DMS53 treated with DMSO at 0.1 percent for 48 hours (cell line): Measurements from ENCODE around the gene ANKRD9.

Experiments
- DNase-seq: peaks from one replicate; lab custom pipeline; 2025; ENCODE audit not compliant: unreplicated experiment; lab: John Stamatoyannopoulos, UW

ANKRD9 gene

DNA sequence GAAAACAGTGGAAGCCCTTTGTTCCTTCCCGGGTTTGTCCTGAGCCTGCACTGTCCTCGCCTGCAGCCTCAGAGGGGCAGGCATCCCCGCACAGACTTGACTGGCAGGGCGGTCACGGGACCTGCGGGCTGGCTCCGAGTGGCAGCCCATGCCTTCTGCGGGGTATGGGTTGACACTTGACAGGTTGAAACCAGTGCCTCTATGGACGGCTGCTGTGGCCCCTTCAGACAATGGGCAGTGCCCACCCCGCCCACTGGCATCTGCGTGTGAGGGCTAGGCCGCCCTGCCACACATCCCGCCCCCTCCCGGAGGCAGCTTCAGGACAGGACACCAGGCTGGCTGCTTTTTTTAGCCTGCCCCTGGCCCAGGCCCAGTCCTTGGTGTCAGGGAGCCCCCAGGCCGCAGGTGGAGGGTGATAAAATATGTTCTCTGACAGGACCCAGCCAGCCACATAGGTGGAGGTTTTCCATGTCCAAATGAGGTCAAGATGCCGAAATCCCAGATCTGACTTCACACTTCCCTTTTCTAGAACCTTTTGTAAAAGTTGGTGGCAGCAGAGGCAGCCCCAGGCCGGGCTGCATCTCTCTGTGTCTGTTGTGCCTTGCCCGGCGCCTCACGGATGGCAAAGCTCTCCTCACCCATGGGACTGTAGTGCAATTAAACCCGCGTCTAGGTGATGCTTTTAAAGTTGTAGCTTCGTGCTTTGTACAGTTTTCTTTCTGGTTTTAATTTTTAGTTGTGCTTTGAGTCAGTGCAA lies 10.0 kb downstream of the ANKRD9 start:
- DNase-seq, result no peak

DNA sequence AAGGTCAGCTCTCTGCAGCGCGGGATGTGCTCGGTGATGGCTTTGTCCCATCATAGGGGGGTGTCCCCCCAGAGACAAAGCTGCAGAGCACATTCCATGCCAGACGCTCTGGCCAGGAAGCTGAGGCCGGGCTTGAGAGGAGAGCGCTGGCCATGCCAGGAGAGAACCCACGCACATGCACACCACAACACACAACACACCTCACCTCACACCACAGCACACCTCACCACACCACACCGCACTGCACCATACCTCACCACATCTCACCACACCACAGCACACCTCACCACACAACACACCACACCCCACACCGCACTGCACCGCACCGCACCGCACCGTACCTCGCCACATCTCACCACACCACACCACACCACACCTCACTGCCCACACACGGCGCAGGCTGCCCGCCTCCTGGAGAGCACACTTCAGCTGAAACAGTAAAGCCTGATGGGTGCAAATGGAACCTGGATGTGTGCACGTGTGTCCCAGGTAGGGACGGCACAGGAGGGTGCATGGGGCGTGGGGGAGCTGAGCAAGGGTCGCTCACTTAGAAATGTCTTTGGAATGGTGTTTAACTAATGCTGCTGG lies 10.8 kb downstream of the ANKRD9 start:
- DNase-seq, result no peak

DNA sequence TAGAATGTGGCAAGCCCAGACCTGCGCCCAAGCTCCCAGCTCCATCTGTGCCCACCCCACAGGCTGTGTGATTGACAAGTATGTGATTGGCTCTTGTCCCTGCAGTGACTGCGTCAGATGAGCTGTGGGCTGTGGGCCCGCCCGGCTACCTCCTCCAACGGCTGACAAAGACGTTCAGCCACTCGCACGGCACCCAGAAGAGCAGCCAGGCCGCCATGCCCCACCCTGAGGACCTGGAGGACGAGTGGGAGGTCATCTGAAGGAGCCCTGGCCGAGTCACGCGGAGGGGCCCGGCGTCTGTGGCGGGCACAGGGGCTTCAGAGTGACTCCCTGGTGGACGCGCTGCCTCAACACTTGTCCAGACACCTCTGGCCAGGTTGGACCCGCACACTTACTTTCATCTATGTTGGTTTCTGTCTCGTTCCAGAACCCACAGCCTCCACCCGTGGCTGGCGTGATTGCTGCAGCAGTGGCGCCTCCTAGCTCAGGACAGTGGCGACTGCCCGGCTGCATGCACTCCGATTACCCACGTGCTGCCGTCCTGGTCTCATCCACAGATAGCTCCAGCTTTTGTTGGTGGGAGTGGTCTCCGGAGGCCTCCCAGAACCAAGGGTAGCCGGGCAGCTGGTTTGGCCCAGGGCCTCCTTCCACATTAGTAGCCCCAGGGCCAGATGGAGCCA lies 11.4 kb downstream of the ANKRD9 start:
- no peak for DNase-seq

DNA sequence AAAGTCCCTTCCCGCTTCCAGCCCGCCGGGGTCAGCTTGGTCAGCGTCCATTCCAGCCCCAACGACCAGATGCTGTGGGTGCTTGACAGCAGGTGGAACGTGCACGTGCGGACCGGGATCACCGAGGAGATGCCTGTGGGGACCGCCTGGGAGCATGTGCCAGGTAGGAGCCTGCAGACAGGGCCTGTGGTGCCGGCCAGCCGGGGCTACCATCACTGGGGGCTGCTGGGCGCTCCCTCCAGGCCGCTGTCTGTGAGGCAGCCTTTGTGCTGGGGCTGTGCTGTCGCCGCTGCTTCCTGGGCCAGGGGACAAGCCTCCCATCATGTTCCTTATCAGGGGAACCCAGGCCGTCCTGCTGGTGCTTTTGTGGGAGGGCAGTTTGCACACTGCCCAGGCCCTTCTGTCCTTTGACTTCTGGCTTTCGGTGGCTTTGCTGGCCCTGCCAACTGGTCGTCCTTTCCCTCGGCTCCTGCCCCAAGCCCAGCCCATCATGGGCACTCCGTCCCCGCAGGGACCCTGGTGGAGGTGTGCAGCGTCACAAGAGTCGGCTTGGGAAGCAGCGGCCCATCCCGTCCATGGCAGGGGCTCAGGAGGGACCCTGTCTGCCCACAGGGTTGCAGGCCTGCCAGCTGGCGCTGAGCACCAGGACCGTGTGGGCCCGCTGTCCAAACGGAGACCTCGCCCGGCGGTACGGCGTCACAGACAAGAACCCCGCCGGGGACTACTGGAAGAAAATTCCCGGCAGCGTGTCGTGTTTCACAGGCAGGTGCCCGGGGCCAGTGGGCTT lies 12.4 kb downstream of the ANKRD9 start:
- DNase-seq, result no peak

DNA sequence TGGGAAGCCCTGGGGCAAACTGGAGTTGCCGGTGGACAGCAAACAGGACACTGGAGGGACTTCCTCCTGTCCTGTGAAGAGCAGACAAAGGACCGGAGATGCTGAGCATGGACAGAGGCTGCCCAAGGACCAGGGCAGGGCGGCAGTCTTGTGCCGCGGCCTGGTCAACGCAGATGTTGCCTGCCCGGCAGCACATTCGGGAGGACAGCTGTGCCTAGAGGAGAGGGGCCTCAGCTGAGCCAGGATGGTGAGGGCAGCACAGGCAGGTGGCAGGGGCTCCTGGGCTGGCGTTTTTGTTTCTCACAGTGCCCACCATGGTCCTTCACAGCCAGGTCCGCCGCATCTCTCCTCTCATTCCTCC lies 13.3 kb downstream of the ANKRD9 start:
- no peak for DNase-seq

DNA sequence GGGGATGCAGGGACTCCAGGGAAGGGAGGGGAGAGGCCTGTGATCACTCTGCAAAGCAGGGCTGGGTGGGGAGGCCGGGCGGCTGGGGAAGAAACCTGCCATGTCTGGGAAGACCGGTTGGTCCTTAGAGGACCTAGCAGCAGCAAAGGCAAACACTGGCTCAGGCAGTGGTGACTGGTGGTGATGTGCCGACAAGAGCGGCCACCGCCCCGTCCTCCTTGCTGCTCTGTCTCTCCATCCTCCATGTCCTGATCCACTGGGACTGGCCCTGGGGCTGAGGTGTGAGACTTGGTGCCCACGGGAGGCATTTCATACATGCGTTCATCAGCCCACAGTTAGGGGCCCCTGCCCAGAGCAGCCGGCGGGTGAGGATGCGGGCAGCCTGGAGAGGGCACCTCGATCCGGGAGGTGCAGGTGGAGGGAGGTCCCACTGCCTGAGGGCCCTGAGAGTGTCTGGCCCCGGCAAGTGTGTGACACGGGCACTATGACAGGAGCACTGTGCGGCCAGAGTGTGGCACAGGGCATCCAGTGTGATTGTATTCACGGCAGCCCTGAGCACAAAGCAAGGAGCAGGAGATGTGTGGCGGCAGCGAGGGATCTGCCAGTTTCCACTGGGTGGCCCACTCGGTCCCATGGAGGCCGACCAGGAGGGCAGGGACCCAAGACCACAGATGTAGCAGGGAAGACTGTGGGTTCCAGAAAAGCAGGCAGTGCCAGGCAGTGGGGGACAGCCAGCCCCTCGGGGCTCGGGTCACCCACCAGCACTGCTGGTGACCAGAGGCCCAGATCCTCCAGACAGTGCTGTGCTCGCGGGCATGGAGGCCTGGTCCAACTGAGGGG lies 13.9 kb downstream of the ANKRD9 start:
- DNase-seq, result no peak

DNA sequence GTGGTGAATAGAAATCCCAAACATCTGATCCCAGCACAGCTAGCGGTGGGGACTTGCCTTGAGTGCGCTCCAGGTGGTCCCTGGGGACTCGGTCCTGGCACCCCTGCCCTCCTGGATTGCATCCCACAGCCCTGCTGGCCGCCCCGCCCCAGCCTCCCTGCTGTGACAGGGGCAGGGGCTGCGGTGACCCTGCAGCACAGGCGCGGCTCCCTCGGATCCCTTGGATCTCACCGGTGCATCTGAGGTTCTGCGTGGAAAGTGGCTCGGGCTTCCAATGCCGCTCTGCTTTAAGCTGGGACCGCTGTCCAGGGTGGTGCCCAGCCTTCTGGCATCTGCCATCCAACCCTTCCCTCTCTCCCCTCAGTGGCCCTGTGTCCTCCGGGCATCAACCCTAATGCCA lies 16.0 kb downstream of the ANKRD9 start:
- DNase-seq, result no peak

DNA sequence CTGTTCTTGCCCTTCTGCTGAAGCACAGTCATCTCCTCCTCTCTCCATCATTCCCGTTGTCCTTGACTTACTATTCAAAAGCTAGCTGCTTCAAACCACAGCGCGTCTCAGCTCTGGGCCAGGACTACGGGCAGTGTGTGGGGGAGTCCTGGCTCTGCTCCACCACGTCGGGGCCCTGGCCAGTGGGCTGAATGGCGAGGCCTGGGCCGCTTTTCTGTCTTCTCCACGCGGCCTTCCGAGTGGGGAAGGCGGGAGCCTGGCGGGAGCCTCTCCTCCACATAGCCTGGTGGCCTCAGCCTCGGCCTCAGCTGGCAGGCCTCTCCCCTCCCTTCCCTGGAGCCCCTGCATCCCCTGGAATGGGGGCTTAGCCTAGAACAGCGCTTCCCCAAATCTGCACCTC lies 16.5 kb downstream of the ANKRD9 start:
- no peak for DNase-seq

DNA sequence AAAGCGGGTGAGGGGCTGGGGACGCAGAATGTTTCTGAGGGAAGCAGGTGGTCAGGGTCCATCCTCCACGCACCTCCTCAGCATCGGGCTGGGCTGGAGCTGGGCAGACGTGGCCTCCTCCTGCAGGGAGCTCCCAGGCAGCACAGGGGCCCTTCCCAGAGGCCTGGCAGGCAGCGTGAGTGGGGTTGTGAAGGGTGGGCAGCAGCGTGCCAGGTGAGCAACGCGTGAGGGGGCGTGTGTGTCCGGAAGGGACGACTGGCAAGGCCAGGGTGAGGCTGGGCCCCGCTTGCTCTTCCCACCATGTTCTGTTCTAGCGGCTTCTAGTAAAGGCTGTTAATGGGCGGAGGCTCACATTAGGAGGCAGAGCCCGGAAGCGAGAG lies 17.1 kb downstream of the ANKRD9 start:
- DNase-seq, result no peak

DNA sequence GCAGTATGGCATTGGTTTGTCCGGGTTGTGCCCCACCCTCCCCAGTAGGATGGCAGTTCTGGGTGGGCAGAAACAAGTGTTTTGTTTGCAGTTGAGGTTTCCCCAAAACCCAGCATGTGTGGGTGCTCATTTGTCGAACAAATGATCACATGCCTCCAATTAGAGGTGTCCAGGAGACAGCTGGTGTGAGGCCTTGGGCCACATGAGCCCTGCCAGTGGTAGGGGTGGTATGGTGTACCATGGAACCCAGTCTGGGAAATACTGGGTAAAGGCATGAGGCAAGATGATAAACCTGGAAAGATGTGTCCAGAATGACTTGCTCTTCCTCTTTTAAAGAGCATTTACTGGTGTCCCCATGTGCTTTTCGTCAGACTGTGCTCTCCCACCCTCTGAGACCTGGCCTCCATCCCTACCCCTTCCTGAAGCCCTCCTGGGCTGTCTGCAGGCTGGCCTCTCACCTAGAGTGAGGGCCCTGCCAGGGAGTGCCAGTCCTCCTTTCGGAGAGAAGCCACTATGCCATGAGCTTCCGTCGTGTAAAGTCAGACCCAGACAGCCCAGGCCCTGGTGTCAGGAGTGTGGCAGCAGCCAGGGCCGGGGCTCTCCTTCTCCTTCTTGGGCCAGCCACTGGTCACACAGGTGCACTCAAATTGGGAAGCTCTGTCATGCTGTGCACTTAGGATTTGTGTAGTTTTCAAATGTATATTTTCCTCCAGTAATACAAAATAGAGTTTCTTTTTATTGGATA lies 17.6 kb downstream of the ANKRD9 start:
- DNase-seq, result no peak

DNA sequence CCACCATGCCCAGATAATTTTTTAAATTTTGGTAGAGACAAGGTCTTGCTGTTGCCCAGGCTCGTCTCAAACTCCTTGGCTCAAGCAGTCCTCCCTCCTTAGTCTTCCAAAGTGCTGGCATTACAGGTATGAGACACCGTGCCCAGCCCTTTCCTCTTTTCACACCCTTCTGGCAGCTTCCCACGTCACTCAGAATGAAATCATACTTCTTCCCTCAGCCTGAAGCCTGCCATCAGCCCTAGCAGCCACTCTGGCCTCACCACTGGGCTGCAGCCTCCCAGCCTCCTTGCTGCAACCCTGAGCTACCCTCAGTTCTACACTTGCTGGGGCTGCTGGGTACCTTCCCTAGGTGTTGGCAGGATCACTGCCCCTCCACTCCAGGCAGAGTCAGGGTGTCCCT lies 18.2 kb downstream of the ANKRD9 start:
- no peak for DNase-seq

DNA sequence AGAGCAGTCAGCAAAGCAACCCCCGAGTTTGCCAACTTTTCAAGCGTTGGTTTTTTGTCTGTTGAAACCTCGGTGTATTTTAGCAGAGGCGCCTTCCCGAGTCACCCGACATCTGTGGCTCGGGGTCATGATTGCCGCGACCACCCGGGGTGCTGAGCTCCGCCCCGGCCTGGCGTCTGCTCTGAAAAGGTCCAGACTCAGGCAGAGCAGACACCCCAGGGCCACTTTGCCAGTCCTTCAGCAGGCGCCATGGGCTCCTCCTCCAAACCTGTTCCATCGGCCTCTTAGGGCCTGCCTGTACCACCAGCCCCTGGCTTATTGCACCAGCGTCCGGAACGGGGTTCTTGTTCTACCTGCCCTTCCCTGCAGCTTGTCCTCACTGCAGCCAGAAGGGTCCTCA lies 19.1 kb downstream of the ANKRD9 start:
- no peak for DNase-seq

DNA sequence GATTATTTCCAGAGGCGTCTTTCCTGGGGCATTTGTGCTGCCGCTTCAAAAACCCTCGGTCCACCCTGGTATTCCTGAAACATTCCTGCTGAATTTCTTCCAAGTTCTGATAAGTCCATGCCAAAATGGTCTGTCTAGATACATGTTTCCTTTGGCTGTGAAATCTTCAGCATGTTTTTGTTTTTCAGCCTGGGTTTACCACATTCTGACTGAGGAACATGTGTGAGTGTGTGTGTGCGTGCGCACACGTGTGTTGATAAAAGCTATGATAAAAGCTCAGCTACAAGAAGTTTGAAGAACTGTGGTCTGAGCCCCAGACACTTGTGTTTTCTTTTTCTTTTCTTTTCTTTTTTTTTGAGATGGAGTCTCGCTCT lies 22.4 kb downstream of the ANKRD9 start:
- DNase-seq, result no peak

DNA sequence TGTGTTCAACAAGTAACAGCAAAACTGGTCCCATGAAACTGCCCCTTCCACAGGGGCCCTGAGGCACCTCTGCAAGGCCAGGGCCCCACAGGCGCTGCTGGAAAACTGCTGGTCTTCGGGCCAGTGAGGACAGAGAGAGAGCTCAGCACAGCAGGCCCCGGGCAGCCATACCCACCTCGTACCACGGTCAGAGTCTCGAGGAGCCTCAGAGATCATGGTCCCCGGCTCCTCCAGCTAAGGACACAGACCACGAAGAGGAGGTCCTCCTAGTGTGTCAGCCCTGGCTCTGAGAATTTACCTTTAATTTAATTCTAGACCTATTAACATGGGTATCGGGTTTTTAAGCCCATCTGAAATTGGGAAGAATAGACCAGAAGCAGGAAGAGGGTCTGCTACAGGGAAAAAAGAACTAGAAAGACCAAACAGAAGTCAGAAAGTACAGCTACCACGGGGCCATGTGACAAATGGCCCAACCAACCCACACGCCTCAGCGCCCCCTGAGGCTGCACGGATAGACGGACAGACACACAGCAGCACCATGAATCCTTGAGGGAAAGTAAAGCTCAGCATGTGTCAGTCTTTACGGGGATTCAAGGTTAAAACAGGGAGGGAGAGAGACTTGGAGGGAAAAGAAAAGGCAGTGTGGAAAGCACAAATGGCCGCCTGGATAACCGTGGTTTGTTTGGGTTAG lies 22.9 kb downstream of the ANKRD9 start:
- DNase-seq, result no peak

DNA sequence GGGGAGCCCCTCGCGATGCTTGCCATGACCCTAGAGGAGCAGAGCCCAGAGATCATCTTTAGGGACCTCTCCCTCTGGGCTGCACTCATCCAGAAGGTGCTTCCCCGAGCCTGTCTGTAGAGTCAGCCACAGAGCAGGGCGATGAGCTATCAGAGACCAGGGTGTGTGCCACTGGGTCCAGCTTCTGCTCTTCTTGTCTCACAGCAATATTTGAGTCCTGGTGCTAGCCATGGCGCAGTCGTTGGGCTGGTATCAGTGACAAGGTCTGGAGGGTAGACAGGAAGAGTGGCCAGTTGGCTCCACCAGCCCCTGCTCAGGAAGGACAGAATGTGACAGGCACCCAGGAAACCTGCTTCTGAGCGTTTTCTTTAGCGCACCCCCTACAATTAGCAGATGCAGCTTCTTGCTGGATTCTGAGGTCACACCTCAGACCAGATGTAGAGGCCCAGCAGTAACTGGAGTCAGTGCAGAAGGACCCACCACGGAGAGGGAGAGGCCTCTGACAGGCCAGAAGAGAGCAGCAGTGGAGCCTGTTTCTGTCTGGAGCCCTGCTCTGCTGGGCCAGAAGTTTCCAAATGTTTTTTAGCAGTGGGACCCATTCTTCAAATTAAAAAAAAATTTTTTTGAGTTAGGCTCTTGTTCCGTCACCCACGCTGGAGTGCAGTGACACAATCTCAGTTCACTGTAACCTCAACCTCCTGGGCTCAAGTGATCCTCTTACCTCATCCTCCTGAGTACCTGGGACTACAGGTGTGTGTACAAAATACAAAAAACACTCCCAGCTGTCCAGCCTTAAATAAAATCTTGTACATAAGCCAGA lies 23.7 kb downstream of the ANKRD9 start:
- DNase-seq, result no peak

DNA sequence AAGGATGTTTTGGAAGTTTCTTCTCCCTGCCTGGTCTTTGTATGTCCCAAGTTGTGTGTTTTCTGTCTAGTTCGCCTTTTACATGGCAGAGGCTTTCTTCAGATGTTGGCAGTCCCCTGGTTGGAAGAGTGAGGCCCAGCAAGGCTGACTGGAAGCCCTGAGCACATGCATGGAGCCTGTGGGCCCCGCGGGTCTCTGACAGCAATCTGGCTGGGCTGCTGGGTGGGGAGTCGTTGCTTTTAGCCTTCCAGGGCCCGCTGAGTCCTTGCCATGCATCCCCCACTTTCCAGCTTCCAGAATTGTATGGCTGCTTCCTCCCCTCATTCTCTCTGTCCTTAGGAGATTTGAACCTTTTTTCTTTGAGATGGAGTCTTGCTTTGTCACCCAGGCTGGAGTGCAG lies 25.3 kb downstream of the ANKRD9 start:
- DNase-seq, result no peak

DNA sequence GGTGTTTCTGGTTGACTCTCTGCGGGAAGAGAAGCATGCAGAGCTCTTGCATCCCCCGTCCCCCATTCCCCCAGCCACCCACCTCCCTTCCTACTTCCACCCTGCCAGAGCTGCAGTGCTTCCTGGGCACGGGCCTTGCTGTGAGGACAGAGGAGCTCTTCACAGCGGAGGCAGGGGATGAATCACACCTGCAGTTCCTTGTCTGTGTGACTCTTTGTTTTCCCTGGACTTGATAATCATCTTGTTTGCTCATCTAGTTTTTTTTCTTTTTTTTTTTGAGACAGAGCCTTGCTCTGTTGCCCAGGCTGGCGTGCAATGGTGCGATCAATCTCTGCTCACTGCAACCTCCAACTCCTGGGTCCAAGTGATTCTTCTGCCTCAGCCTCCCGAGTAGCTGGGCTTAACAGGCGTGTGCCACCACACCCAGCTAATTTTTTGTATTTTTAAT lies 27.8 kb downstream of the ANKRD9 start:
- peak; percentile 51 for DNase-seq

DNA sequence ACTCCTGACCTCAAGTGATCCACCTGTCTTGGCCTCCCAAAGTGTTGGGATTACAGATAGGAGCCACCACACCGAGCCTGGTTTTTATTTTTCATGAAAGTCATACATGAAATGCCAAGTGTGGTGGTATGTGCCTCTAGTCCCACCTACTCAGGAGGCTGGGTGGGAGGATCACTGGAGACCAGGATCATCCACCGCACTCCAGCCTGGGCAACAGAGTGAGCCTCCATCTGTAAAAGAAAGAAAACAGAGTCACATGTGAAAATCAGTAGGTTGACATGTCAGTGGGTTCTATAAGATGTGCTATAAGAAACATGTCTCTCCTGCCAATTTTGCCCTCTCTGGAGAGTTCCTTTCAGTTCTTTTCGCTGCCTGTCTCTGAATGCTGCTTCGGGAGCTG lies 28.2 kb downstream of the ANKRD9 start:
- no peak for DNase-seq

DNA sequence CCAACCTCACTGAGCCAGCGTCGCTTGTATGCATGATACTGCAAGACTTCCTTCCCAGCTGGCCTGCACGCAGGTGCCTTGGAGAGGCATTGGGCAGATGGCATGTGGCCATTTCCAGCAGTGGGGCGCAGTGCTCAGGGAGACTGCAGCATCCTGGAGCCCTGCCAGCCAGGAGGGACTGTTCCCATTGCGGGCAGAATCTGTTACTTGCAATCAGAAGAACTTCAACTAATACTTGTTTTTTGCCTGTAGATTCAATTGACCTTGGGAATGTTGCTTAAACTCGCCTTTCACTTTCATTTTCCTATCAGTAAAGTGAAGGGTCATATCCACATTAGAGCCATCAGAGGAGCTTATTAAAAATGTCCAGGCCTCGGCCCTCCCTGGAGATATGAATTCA lies 29.8 kb downstream of the ANKRD9 start:
- no peak for DNase-seq
